Stimulated activated CD4-positive, alpha-beta T cell treated with anti-CD3 and anti-CD28 coated beads, Interleukin-4, amount 100 ng/mL, for 1 hour (primary cell): ENCODE results near the gene PDE2A.

ENCODE experiments used
- DNase-seq: peaks from one replicate; pipeline ENCODE4 v3.0.0-alpha.2; 2020

PDE2A gene

DNA sequence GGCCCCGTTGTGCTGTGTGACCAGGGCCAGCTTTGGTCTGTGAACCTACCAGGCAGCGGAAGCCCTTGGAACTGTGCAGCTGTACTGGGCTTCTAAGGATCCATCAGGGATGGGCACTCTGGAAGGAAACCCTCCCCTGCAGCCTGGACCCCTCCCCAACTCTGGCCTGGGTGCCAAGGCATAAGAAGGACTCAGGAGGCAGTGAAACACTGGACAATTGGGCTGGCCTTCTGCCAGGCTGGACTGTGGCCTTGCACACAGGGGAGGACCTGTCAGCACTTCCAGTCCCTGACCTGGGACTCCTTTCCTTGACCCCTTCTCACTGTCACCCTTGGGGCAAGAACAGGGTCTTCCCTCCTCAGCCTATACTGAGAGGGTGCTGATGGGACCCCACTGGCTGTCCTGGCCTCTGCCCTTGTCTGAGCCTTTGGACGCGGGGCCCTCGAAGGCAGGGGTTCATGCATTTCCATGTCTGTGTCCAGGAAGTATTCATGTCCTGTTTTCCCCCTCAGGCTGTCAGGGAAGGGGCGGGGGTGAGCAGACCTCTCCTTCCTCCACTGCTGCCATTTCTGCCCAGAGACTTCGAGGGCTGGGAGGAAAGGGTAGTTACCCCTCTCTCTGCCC lies 39.6 kb downstream of the PDE2A start:
- DNase-seq, result no peak

DNA sequence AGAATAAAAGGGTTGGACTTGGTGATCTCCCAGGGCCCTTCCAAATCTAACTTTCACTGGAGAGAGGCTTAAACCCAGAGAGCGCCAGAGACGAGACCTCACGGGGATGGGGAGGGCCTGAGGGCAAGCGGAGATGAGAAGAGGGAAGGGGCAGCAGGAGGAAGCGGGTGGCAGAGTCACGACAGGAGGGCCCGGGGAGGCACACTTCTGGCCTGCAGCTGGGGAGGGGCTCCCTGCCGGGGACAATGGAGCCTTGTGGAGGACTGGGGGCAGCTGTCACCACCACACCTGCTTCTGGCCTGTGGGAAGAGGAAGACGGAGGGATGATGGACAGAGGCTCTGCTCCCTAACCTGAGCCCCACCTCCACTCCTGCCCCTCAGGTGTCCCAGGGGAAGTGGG lies 40.2 kb downstream of the PDE2A start:
- DNase-seq, result no peak

DNA sequence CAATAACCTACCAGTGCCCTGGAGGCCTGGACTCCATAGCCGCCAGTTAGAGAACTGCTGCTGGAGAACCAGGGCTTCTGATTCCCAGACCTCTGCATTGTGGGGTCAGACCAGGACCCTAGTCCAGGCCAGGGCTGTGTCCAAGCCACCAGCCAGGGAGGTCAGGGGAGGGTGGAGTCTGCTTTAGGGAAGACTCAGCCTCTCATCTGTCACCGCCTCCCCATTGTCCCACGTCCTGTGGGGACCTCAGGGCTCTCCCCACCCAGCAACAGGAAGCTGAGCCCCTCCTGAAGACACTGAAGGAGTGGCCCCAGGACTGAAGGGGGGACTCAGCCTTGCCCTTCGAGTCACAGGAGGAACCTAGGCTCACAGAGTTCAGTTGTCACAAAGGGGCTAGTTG lies 41.2 kb downstream of the PDE2A start:
- no peak for DNase-seq

DNA sequence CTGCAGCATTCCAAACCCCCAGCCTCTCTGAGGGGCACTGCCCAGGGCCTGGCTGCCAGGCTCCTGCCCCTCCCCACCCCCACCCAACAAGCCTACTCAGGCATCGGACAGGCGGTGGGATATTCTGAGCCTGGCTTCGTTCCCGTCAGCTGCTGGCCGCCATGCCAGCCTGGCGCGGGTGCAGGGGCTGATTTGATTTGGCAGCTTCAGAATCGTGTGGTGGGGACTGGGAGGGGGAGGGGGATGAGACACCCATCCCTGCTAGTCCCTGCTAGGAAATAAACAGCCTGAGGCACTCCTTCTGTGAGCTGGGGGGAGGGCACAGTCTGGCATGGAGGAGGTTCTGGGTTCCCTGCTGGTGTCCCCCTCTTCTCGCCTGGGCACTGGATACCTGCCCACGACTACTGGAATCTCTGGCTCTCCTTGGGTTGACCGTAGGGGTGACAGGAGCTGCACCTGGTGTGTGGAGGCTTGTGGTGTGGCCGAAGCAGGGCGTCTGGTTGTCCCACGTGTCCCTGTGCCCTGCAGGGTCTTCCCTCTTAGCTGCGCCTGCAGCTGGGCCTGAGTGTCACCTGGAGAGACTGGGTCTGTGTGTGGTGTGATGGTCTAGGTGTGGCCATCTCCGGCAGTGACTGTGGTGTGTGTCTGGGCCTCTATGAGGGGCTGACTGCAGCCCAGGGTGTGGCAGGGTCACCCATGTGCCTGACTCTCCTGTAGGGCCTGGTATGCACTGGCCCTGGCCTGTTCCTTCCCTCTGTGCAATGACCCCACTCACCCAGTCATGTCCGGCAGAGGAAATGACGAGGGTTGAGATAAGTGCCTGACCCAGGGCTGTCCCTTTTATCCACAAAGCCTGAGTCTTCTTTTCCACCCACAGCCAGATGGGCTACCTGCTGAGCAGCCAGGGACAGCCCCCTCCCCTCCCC lies 42.2 kb downstream of the PDE2A start:
- DNase-seq, result no peak

DNA sequence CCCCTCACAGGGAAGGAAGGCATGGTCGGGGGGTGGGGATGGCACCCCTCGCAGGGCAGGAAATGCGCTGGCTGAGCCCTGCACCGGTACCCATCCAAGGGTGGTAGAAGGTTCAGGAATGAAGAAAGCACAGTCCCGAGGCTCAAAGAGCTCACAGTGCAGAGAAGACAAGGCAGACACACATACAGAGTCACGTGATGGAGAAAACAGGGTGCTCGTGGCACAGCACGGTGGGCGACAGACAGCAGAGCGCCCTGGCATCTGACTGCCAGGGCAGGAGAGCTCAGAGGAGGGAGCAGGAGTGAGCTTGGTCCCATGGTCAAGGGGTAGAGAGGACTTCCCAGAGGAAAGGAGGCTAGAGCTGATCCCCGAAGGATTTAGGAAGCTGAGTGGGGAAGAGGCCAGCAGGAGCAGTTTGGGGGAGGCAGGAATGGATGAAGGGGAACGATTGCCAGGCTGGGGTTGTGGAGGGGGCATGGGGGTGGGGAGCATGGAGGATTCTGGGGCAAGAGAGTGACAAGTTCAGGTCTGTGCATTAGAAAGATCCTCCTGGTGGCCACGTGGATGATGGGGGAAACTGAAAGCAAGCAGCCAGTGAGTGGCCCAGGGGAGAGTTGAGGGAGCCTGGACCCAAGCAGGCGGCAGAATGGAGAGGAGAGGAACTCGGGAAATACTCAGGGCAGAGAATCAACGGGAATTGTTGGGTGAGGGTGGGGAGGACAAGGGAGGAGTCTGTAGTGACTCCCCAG lies 43.9 kb downstream of the PDE2A start:
- DNase-seq, result no peak

DNA sequence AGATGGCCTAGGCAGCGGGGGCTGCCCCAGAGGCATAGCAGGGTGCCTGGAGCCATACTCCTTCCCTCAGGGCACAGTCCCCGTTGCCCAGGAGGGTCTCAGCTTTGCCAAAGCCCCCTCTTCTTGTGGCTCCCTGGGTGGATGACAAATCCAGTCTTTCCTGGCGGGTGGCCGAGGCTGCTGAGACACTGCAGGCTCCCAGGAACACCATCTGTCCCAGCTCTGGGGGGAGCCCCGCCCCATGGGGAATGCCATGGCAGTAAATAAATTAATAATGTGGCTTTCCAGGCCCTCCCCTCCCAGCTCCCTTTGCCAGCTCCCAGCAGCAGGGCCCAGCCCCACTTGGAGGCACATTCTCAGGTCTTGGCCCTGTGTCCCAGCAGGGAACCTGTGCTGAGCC lies 45.0 kb downstream of the PDE2A start:
- DNase-seq, result no peak

DNA sequence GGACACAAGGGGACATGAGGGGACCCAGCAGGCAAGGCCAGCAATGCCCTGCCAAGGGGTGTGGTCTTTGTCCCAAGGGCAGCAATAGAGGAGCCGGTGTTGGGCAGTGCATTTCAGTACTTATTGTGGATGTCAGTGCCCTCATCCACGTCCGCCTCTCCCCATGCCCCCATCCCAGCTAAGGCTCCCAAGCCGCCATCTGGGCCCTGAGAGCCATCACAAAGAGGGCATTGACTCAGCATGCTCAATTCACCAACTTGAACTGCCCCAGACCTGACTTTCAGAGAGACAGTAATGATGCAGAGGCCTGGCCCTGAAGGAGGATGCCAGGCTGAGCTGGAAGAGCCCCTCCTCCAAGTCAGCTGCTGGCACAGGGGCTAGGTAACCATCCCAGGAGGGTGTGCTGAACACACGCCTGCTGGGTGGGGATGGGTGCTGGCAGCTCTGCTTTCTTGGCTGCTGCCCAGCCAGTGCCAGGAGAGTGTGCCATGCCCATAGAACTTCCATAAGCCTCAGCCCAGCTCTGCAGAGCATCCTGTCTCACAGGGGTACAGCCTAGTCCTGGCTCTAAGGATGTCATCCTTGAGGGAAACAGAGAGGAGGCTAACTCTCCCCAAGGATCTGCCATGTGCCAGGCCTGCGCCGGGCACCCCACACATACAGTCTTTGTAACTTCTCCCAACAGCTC lies 46.5 kb downstream of the PDE2A start:
- DNase-seq, result no peak

DNA sequence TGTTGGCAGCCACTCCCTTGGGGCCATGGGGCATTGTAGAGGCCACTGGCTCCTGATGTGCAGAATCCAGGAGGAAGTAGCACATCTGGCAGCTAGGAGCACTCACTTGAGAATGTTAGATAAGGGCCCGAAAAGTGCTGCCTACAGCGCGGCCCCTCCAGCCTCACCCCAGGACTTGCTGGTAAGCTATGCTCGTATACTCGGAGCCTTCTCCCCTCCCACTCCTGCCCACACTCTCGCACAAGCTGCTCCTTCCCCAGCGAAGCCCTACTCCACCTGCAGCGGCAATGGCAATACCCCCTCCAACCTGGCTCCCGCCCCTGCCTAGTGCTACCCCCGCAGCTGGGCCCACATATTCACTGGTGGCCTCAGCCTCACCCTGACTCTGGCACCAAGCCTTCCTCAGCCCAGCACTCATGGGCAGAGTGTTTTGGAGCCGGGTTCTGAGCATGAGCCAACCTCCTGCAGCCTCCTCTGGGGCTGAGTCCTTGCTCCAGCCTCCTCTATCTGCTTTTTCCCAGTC lies 47.7 kb downstream of the PDE2A start:
- no peak for DNase-seq

DNA sequence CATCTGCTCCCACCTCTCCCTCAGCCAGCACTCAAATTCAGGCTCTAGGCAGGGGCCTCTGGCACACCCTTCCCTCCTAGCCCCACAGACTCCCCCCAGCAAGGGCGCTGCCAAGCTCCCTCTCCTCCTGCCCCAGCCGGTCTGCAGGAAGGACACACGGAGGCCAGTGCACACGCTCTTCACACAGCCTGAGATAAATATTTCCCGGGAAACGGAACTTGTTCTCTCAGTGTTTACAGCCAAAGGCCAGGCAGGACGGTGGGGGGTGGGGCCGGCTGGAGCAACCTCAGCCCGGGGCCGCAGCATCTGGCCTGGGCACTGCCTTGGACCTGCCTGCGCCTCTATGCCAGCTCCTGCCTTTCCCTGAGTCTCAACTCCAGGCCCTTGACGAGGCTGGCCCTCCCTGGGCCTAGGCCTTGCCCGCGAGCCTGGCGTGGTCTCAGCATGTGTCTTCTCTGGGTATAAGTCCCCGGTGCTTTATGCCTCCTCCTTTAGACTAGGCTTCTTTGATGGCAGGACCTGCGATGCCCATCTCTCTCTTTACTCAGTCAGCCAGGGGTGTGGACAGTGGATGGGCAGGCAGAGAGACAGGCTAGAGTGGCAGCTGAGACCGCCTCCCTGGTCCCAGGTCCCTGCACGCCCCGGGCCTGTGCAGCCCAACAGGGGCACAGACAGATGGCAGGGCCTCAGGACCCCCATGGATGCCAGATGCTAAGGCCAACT lies 48.4 kb downstream of the PDE2A start:
- DNase-seq, result no peak

DNA sequence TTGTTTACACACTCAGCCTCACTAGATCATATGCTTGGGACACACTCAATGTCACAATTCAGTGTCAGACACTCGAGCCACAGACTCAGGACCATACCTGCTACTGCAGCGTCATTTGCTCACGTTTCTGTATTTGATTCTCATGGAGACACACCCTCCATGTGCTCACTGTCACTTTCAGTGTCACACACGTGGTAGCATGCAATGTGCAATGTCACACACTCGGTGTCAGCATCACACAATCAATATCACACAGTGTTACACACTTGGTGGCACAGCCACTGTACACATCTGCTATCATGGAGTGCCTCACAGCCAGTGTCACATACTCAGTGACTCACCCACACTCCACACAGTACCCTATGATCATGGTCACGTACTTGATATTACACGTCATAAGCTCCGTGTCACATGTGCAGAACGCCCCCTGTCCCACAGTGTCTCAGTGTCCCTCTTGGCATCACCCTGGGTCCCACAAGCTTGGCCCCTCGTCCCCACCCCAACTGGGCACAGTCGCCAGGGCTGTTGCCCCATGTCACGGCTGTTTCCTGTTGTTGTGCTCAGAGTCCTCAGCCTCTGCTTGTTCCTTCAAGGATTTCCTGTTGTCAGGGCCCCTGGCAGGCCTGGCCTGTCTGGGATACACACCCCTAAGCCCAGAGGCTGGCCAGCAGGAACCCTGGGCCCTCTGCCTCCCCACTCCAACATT lies 49.6 kb downstream of the PDE2A start:
- no peak for DNase-seq

DNA sequence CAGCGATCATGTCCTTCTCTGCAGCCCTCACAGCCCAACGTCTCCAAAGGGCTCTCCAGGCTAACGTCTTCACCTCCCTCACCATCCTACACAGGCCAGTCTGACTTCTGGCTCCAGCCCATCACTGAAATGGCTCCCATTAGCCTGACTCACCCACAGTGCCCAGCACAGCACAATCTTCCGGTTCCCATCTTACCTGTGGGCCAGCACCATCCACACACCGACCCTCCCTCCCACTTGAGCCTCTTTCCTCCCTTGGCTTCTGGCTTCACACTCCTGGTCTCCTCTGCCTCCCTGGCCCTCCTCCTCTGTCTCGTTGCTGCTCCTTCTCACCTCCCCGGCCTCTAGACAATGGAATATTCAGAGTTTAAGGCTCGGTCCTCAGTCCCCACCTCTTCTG lies 51.2 kb downstream of the PDE2A start:
- no peak for DNase-seq

DNA sequence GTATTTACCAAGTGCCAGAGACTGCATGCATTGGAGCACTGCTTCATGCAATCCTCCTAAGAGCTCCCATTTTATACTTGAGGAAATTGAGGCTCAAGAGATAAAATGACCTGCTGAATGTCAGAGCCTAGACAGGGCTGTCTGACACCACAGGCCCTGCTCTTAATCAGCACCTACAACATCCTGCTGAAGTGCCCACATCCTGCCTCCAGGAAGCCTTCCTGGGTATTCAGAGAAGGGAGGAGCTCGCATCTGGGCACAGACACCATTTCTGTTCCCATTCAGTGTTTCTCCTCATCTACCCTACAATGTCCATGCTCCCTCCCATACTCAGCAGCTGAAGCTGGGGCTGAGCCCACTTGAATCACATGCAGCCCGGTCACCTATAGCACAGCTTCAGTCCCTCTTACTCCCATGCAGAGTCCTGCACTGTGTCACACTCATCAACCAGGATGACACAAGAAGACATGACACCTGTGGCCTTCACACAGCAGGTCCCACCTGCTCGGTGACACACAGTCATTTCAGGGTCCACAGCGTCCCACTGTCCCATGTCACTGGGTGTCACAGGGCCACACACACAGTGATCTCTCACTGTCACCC lies 53.1 kb downstream of the PDE2A start:
- no peak for DNase-seq

DNA sequence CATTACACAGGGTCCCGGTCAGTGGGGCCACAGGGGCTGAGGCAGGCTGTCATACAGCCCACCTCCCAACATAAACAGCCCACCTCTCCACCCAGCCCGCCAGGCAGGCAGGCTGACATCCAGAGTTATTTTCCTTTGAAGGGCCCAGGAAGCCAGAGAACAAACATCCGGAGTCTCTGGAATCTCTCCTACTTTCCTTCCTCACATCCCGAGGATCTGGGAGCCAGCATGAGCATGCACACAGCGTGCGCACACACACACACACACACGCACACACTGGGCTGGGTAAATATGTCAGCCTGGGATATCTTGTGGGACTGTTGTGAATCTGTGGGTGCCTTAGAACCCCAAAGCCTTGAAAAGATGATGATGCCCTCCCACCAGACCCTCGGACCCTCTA lies 55.4 kb downstream of the PDE2A start:
- DNase-seq, result no peak

DNA sequence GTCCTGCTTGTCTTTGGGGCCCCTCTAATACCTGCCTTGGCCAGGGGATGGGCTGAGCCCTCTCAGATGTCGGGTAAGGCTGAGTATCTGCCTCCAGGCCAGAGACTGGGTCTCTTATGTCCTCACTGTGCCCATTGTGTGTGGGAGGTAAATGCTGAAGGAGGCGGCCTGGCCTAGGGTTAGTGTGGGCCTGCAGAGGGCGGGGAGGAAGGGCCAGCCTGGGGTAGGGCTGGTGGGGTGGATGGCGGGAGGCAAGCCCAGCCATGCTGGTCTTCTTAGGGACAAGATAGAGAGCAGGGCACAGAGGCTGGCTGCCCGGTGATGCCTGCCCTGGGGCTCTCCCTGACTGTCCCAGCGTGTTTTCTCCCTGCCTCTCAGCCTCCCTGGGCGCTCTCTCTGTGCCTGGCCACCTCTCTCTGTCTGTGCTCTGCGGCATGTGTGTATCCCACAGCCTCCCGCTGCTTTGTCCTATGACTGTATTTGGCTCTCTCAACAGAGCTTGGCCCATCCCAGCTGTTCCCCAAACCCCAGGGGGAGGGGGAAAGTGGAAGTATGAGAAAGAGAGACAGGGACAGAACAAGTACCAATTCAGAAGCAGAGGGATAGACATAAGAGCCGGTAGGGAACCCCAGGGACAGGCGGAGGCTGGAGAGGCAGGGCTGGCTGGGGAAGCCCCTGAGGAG lies 57.0 kb downstream of the PDE2A start:
- no peak for DNase-seq

DNA sequence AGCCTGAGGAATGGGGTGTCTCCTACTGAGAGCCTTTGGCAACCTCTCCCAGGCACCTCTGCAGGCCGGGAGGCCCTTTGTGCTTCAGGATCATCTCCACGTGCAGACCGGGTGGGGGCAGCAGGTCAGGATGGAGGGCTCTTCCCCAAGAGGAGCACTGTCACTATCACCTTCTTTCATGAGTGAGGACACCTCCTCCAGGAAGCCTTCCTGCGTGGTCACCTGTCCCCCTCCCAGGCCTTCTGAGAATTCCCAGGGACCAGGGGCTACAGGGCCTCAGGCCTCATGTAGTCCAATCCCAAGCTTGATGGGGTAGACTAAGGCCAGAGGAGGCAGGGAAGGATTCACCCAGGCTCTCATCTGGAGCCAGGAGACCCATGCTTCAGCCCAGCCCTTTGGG lies 57.6 kb downstream of the PDE2A start:
- no peak for DNase-seq

DNA sequence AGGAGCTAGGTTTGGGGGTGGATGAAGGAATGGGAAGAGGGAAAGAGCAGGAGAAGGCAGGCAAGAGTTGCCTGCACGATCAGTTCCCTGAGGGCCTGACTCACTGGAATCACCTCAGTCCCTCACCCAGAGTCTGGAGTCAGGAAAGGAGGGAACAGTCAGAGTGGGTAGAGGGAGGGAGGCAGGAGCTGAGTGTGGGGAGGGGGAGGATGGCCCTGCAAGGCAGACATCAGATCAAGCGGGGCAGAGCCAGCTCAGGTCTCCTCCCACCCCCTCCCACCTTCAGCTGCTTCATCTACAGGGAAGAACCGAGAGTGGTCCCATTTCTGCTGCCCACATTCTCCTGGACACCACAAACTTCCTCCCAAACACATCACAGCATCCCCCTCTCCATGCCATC lies 58.9 kb downstream of the PDE2A start:
- no peak for DNase-seq

DNA sequence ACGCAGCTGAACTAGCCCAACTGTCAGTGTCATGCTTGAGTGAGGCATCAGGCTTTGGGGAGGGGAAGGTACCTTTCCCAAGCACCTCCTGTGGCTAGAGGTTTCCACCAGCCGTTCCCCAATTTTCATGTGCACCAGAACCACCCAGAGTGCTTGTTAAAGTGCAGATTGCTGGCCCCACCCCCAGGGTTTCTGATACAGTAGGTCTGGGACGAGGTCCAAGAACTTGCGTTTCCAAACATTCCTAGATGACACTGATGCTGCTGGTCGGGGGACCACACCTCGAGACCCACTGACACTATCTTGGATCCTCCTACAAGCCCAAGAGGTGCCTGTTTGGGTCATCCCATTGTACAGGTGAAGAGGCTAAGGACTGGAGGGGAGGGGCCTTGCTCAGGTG lies 59.8 kb downstream of the PDE2A start:
- DNase-seq, result no peak

DNA sequence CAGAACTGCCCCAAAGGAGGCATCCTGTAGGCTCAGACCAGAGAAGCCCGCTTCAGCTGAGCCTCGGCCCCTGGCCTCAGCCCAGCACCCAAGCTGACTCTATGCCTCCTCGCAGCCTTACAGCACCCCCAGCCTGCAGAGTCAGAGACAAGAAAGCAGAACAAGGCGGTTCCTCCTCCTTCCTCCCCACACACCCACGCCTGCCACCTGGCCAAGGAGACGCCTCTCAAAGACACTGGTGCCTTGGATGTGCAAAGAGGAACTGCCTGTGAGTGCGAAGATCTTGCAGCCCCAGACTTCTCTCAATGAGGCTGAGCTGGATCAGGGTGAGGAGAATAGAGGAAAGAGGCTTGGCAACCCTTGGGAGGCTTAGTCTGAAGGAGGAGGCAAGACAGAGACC lies 60.2 kb downstream of the PDE2A start:
- no peak for DNase-seq

DNA sequence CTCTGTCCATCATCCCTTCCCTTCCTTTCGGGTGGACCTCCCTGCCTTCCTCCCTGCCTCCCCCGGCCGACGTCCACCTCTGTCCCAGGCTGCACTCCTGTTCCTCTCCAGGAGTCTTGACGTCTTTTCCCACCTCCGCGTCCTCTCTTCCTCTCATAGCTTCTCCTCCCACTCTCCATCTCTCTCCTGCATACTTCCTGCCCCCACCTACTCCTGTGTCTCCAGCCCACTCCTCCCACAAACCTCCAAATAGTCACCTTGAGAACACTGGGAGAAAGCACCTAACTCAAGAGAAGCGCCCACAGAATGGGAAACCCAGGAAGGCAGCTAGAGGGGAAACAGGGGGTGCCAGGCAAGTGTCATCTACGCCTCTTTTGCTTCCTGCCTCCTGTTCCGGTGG lies 60.8 kb downstream of the PDE2A start:
- DNase-seq, result no peak

DNA sequence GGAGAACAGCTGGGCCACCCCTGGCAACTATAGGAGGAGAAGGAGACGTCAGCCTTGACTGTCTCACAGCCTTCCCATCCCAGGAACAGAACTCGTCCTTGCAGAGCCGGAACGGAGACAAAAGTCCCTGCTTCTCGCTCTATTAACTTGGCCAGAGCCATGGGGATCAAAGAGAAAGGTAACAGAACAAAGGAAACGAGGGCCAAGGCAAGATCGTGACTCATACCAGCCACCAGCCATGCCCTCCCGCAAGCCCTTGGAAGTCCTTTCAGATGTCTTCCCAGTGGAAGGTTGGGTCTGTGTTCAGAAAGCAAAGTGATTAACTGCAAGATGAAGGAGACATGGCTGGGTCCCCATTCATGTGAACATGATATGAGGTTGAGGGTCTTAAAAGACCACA lies 64.7 kb downstream of the PDE2A start:
- DNase-seq, result no peak

DNA sequence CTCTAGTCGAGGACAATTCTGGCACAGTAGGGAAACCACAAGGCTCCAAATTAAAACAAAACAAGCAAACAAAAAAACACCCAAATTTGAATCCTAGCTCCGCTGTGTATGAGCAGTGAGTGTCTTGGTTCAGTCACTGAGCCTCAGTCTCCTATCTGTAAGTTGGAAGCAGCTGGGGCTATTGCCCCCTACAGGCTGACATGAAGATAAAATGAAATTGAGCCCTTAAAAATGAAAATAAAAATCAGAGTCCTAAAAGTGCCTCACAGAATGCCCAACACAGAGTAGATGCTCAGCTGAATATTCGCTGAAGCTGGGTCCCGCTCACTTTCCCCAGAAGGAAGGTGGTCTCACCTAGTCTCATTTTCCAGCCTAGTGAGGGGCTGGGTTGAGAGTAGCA lies 65.2 kb downstream of the PDE2A start:
- no peak for DNase-seq
